GM19023 (cell line): ENCODE results near the gene CCL20.

Source experiments
- ATAC-seq: cut with Tn5 transposase; IDR thresholded peaks from one replicate; pipeline ENCODE4 v1.9.1; 2021; ENCODE audit warnings: mild to moderate bottlenecking, moderate library complexity; ENCODE audit not compliant: unreplicated experiment

Gene CCL20

GRCh38 chr2:227802882-227803281, 10.8 kb upstream of the CCL20 start:
- no peak for ATAC-seq

DNA sequence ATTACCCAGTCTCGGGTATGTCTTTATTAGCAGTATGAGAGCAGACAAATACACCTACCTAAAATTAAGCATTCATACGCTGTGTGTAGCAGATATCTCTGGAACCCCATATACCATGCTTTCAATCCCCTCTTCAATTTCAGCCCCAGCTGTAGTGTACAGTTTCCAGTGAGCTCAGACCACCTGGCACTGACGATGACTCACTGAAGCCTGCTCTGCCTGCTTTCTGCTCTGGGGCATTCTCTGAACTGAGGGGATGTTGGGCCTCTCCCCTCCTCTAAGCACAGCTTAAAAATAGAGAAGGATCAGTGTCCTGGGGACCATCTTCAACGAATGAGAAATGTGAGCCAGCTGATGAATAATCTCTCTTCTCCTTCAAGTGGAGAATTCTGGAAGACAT, 8.7 kb upstream of the CCL20 start:
- no peak for ATAC-seq

GRCh38 chr2:227805578-227805977, 8.1 kb upstream of the CCL20 start:
- no peak for ATAC-seq

GRCh38 chr2:227808936-227809335, 4.7 kb upstream of the CCL20 start:
- no peak for ATAC-seq

DNA sequence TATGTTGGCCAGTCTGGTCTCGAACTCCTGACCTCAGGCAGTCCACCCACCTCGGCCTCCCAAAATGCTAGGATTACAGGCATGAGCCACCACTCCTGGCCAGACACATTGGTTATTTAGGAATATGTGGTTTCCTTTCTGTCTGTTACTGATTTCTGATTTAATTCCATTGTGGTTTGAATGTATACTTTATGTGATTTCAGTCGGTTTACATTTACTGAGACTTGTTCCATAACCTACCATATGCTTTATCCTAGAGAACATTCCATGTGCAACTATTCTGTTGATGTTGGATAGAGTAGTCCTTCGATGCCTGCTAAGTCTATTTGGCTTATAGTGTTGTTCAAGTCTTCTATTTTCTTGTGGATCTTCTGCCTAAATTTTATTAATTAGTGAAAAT, 1.6 kb upstream of the CCL20 start:
- ATAC-seq, result no peak

- no peak for ATAC-seq
Observed at GRCh38 chr2:227813229-227813561, 447 bp upstream of the CCL20 start.

DNA sequence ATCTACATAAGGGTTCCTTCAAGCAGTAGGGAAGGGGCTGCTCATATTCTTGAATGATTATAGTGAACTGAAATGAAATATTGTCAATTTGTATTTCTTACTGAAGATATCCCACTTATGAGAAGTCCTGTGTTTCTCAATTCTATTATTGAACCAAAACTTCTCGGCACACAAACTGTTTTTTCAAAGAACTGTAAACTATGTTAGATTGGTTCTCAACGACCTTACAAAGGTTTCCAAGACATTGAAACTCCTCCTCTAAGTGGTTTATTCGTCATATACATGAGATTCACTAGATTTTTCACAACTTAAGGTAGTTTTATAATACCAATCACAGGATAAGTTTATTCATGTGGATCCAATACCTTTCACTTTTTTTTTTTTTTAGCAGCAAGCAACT, 1.4 kb downstream of the CCL20 start:
- ATAC-seq, result no peak

DNA sequence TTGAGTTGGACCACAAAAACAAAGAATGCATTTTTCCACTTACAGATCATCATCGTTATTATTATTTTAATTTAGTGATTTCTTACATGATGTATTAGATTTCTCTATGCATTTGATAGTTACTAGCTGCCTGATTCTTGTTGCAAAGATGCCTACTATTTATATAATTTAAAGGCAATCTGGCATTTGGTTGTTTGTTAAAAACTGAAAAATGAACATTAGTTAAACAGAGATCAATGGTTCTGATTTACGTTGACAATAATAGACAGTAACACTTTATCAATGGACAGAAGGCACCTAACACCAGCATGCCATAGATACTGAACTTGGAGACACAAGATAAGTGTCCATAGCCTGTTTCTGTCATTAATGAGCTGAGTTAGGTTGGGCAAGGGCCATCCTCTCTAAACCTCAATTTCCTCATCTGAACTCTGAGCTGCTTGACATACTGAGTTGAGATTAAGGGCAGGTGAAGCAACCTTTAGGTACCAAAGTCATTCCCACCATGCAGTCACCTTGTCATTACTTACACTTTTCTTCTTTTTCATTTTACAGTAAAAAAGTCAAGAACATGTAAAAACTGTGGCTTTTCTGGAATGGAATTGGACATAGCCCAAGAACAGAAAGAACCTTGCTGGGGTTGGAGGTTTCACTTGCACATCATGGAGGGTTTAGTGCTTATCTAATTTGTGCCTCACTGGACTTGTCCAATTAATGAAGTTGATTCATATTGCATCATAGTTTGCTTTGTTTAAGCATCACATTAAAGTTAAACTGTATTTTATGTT, 3.1 kb downstream of the CCL20 start:
- ATAC-seq, result no peak

GRCh38 chr2:227817336-227817735, 3.7 kb downstream of the CCL20 start:
- ATAC-seq, result no peak

- ATAC-seq, result no peak
Observed at GRCh38 chr2:227817850-227818674, 4.4 kb downstream of the CCL20 start.

DNA sequence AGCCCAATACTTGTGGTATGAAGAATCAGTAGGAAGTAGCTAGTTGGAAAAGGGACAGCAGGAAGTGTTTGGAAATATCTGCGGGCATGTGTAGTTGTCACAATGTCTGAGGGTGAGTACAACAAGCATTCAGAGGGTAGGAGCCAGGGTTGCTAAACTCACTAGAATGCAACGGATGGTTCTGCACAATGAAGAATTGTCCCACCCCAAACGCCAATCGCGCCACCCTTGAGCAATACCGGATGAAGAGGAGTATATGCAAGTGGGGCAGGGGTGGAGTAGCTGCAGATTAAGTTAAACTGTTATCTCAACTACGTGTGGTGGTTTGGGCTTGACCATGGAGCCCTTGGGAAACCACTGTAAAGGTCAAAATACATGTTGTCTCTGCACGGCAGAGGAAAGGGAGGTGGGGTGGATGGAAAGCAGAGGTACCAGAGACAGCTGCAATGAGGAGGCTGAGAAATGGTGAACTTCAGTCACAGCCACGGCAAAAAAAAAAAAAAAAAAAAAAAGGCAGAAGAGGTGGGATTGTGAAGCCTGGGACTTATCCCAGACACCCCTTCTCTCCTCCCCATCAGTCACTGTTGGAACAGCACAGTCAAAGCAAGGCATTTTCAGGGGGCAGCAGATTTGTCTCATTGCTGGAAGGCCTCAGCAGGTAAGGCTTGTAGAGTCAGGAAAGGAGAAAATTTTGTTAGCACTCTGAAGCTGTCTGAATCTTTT, 5.2 kb downstream of the CCL20 start:
- no peak for ATAC-seq

DNA sequence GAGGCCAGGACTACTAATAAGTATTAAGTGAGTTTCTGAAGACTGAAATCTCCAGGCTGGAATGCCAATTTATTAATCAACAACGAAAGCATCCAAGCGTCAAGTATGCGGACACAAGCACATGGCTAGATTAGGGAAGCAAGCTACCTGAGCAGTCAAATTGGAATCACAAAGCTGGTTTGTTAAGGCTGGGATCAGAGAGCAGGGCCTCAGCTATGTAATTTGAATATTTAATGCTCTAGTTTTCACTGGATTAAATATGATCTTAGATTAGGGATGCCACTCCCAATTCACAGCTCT, 5.7 kb downstream of the CCL20 start:
- no peak for ATAC-seq

GRCh38 chr2:227821043-227821942, 7.7 kb downstream of the CCL20 start:
- no peak for ATAC-seq

- ATAC-seq, result no peak
Observed at GRCh38 chr2:227822416-227823003, 8.9 kb downstream of the CCL20 start.

GRCh38 chr2:227823922-227824321, 10.3 kb downstream of the CCL20 start:
- ATAC-seq, result no peak

- no peak for ATAC-seq
Observed at GRCh38 chr2:227824711-227825110, 11.1 kb downstream of the CCL20 start.

GRCh38 chr2:227826019-227826521, 12.4 kb downstream of the CCL20 start:
- no peak for ATAC-seq

- ATAC-seq, result no peak
Observed at GRCh38 chr2:227826563-227826962, 12.9 kb downstream of the CCL20 start.

GRCh38 chr2:227827143-227827542, 13.5 kb downstream of the CCL20 start:
- ATAC-seq, result no peak

- ATAC-seq, result no peak
Observed at GRCh38 chr2:227828477-227828912, 14.9 kb downstream of the CCL20 start.
